IPS DF 4.7 (cell line): ENCODE results near the gene RCAN2.
"Not testable (repeated sequence)": the region's sequence is repeated elsewhere in the genome, so short reads cannot be mapped to it uniquely, and the experiment has no call there.

Experiments used
- DNase-seq: peaks from one replicate; pipeline ENCODE4 v3.0.0-alpha.2; 2013; ENCODE audit warnings: low spot score; ENCODE audit errors: extremely low read depth

The RCAN2 gene

DNA sequence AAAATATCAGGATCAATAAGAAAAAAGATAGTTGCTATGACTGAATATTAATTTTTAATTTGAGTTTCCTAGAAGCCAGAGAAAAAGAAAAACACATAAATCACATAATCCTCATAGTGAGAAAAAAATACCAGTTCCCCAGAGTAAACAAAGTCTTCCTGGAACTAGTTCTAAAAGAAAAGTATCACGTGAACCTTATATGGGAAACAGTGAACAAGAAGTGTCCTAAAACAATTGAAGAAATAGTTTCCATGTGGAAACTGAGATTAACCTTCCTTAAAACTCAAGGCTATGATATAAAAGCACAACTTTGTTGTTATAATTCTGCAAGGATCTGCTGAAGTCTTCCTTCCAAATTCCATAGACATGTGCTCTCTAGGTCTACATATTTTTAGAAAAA is 50.6 kb downstream of the RCAN2 start:
- DNase-seq, result no peak

DNA sequence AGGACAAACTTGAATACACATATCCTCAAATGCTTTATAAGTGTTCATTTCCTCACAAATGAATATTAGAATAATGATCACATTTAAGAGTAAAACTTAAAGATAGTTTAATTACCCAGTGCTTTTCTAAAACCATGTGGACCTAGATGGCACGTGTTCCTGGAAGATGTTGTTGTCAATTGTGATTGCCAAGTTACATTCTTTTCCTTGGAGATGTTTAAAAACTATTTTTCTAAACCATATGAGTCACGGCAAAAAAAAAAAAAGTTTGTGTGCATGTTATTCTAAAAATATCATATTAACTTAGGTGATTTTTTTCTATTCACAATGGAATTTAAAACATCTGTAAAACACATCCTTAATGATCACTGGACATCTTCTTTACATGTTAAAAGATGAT is 51.1 kb downstream of the RCAN2 start:
- no peak for DNase-seq

DNA sequence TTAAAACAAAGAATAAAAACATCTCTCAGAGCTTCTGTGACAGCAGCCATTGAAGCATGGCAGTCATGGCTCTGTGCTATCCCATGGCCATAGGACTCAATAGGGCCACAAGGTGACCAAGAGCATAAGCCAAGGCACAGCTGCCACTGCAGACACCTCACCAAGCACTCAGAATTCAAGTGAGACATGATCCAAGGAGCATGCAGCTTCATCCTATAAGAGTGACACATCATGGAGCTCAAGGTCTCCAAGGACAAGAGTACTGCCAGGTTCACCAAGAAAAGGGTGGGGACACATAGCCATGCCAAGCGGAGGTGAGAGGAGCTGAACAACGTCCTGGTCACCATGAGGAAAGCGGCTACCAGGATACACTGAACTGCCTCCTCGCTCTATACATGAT is 53.0 kb downstream of the RCAN2 start:
- no peak for DNase-seq

DNA sequence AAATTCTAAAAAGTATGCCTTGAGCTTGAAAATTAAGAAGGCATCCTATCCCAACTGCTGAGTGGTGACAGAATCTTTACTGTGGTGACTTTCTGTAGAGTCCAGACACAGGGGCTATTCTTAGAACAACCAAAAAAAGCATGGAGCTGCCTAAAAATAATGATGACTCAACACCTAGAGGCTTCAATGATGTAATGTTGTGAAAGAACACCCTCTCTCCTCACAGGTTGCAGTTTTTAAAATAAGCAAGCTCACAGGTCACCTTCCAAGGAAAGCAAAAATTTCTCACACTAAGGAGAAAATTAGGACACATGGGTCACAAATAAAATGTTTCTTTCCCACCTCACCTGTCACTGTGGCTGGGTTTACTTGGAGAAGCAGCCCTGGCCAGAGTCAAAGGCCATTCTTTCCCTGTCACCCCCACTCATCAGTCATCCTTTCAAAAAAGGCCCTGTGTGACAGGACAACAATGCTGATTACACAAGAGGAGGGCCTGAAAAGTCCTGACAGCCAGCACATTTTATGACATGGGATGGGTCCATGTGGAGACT is 53.5 kb downstream of the RCAN2 start:
- no peak for DNase-seq

- DNase-seq, result no peak
Measured at GRCh38 chr6:46422619-46423018, 68.6 kb downstream of the RCAN2 start.

GRCh38 chr6:46421939-46422338 is 69.3 kb downstream of the RCAN2 start:
- DNase-seq, result no peak

- no peak for DNase-seq
Measured at GRCh38 chr6:46420921-46421638, 70.2 kb downstream of the RCAN2 start.

DNA sequence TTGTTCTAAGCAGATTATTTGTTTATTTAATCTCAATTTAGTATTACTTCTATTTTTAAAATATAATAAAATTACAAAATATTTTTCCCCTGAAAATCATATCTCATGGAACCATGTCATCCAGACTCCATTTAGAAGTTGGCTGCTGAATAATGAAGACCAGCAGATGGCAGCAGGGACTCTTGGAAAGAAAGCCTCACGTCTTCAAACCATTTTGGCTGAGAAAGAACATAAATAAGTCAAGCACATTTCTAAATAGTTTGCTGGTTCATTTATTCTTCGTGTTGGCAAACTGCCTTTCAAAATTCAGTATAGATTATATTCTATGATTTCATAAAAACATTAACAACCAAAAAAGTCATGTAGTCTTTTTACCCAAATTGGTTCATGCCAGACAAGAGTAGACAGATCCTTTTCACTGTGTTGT is 71.7 kb downstream of the RCAN2 start:
- DNase-seq, result peak; percentile 9

- no peak for DNase-seq
Measured at GRCh38 chr6:46414398-46414797, 76.9 kb downstream of the RCAN2 start.

DNA sequence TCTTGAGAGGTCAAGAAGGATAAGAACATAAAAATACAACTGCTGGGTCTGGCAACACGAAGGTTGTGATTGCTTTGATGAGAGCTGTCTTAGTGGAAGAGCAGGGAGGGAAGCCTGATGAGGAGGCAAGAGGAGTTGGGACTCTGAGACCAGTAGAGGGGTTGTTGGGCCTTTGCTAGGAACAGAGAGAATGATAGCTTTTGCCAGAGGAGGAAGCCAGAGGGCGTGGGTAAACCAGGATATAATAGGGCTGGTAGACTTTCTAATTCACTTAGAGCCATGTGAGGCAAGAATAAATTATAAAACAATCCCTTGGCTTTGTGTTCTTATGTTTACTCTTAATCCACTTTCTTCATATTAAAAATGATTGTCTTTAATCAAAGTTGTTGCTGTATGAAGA is 78.6 kb downstream of the RCAN2 start:
- DNase-seq, result no peak

DNA sequence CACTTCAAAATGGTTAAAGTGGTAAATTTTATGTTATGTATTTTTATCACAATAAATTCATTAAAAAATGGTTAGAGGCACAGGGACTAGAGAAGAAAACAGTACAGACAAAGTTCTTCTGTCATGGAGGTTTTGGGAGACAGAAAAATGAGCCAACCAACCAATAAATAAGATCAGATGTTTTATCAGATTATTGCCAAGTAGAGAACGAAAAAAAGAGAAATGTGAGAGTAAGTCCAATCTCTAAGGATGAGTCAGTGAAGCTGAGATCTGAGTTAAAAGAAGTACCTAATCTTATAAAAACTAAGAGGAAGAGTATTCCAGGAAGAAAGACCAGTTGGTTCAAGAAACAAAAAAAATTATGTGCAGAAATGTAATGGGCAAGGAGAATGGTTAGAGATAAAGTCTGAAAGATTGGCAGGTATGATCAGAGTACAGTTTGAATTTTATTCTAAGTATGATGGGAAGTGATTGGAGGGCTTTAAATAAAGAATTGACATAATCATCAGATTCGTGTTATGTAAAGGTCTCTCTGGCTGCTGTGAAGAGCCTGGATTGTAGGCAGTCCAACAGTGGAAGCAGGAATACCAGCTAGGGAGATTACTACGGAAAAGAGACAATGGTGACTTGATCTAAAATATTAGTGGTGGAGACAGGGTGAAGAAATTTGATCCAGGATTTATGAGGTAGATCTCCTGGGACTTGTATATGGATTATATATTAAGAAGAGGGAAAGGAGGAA is 79.6 kb downstream of the RCAN2 start:
- DNase-seq, result no peak

DNA sequence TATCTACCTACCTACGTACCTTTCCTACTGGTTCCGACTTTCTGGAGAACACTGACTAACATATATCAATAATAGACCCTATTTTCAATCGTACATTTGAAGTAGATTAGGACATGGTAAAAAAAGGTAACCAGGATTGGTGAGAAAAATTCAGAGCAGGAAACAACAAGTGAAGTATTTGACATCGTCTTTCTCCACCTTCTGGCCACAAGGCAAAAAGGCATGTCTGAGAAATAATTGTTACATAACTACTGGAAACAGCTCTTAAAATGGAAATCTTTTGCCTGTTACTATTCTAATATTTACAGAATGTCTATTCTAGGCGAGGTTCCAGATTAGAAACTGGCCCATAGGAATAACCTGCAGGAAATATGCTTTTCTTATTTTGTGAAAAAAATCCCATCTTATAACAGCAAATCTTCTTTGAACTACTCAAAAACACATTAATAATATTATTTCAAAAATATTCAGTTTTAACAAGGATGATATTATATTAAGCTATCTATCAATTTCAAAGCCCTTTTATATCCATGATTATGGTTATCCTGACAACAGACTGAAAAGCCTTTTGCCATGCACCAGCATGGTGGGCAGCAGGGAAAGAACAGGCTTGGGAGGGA is 80.8 kb downstream of the RCAN2 start:
- DNase-seq, result peak; percentile 11

GRCh38 chr6:46407776-46408530 is 83.3 kb downstream of the RCAN2 start:
- no peak for DNase-seq

DNA sequence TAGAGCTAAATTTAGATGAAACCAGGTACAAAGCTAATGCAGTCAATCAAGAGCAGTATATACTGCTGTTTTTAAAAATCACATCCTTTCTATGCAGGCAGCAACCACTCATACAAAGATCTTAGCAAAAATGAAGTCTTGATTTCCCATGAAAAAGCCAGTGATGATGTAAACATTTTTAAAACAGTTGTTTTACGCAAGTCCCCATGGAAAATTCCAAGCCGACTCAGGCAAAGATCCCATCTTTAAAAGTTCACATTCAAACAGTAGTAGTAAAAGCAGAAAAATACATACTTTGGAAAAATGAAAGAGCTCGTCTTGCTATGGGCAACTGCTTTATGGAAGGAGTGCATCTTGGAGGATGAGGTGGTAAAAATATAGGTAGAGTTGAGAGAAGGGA is 84.0 kb downstream of the RCAN2 start:
- DNase-seq, result no peak

GRCh38 chr6:46405620-46406180 is 85.5 kb downstream of the RCAN2 start:
- not testable (repeated sequence) for DNase-seq

GRCh38 chr6:46400898-46401297 is 90.4 kb downstream of the RCAN2 start:
- DNase-seq, result no peak

DNA sequence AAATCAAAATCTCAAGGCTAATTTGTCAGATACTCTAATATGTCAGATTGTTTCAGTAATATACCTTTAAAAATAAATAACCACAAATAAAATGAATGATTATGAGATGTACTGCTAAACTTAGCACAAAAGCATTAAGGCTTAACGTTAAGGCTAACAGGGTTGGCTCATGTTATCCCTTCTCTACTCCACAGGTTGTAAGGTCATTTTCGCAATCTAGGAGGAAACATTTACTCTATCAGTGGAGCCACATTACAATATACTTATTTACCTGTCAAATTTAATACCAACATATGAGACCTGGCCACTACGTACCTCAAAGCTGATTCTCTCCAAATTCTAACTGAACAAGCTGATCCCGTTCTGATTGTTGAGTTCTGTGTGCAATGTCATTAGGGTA is 95.7 kb downstream of the RCAN2 start:
- no peak for DNase-seq

GRCh38 chr6:46393940-46394337 is 97.3 kb downstream of the RCAN2 start:
- no peak for DNase-seq

DNA sequence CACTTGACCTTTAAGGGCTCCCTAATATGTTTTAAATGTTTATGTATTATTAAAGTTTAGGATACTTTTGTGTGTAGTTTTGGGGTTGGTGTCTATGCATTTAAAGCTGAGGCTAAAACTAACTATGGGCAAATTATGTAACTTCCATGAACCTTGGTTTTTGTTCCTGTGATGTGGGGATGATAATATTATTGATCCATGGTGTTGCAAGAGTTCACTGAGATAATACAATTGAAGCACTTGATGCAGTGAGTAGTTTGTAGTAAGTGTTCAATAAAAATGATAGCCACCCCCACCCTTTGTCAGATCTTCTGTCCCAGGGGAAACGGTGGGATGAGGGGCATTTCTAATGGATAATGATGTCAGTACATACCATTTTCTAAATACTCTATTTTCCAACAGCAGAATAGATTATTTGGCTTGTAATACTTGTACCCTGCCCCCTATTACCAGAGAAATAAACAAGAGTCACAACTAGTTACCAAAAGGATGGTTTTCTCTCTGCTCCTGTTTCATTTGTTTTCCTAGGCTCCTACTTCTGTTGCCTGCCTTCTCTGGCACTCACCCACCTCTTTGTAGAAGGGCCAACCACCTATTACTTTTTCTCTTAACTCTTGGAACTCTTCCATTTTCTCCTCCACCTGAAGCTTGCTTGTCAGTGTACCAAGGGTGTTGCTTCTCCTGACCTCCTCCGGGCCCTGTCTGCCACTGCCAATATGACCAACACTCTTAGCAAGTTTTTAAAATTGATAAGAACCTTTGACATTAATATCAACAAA is 97.9 kb downstream of the RCAN2 start:
- no peak for DNase-seq

DNA sequence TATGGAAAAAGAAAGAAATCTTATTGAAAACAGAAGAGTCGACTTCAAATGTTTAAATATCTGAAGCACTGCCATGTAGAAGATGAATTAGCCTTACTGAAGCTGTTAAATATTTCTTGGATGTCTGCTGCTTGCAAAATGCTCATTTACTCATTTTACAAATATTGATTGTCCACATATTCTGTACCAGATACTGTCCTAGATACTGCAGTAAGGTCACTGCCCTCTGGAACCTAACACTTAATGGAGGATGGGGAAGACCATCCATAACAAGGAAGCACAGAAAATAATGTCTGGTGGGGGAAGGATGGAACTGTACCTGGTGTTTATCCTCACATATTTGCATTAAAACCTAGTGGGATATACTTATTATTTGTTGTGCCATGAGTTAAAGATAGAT is 99.0 kb downstream of the RCAN2 start:
- no peak for DNase-seq
